ENCODE results near the gene AXIN1. TPM values are rescaled to one million over a fixed set of nuclear protein-coding genes. Genes with fewer than 3 reads are reported as not detected.
"Not testable (repeated sequence)": the region's sequence is repeated elsewhere in the genome, so short reads cannot be mapped to it uniquely, and the experiment has no call there.

AXIN1 gene
- total RNA-seq, 1 donor from 2014 or later: 13.6 TPM

DNA sequence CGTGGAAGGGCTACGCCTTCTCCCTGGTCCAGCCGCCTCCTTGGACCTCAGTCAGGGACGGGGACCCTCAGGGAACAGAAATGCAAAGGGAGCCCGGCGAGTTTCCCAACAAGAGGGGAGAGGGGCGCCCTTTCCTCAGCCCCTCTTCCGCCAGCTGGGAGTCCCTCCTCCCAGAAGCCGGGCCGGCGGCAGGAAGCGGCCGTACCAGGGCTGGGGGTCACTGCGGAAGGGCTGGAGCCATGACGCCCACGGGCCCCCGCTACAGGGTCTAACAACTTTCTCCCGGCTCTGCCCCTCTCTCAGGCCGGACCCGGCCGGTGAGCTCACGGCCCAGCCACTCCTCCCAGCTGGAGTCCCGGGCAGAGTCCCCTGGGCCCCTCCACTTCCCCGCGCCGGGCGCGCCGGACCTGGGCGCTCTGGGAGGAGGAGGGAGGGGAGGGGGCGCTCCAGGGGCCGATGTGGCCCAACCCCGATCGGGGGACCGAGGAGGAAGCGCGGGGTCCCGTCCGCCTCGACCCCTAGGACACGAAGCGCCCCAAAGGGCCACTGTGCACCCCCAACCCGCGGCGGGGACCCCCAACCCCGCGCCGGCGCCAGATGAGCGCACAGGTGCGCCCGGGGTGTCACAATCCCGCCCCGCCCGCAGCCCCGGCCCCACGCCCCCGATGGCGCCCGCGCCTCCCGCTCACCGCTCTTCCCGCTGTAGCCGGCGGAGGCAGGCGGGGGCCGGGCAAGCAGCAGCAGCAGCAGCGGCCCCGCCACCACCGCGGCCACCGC is 28.7 kb upstream of the AXIN1 start:
- DNase-seq (ENCODE audit: low read depth in 2 of 2): peak in 1 of 2 donors; percentile 33

DNA sequence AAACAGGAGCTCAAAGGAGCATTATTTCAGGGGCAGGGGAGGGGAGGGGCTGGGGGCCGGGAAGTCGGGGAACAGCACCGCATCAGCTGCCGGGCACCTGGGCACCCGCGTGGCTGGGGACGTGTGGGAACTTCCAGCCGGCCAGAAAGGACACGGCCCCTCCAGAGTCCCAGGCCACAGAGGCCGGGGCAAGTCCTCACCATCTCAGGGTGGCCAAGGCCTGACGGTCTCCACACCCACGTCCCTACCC is 28.2 kb upstream of the AXIN1 start:
- DNase-seq (ENCODE audit: low read depth in 2 of 2): no peak

DNA sequence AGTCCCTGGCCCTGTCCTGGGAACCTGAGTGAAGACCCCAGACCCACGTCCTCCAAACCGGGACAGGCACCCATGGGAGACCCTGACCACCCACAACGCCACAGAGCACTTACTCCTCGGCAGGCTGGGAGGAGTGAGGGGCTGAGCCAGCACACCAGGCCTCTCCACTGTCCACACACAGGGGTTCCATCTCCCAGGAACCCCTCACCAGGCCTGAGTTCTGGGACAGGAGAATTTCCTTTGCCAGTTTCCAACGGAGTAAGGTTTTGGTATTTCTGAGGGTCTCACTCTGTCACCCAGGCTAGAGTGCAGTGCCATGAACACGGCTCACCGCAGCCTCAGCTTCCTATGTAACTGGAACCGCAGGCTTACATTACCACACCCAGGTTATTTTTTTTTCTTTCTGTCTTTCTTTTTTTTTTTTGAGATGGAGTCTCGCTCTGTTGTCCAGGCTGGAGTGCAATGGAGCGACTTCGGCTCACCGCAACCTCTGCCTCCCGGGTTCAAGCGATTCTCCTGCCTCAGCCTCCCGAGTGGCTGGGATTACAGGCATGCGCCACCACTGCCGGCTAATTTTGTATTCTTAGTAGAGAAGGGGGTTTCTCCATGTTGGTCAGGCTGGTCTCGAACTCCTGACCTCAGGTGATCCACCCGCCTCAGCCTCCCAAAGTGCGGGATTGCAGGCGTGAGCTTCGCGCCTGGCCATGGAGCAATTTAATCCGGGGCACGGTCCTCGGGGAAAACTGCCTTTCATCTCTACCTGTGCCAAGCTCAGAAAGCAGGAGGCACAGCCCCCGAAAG is 27.6 kb upstream of the AXIN1 start:
- no peak for DNase-seq (ENCODE audit: low read depth in 2 of 2)

DNA sequence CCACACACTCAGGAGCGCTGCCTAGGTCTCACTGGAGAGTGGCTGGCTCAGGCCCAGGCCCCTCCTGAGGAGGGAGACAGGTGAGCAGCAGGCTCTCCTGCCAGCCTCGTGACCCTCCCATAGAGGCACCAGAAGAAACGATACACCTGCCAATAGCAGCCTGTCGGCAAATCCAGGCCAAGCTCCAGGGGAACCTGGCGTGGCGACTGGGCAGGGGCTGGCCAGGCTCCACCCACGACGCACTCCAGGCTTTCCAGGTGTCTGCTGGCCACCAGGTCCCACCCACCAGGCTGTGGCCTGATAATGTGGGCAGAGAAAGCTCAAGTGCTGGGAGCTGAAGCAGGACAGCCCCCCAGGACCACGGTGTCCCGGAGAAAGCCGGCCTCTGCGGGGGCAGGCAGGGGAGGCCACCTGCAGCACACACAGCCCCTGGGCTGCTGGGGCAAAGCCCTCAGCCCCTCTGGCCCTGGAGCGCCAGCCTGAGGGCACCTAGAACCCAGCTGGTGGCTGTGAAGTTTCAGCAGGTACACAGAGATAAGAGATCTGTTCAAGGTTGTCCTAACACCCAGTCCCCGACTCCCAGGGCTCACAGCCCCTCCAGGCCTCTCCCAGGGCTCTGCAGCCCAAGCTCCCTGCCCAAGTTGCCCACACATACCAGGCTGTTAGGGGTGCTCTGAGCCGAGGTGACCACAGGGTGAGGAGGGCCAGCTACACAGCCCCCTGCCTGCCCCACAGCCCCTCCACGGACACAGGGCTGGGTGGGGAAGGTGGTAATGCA is 26.8 kb upstream of the AXIN1 start:
- no peak for DNase-seq (ENCODE audit: low read depth in 2 of 2)

DNA sequence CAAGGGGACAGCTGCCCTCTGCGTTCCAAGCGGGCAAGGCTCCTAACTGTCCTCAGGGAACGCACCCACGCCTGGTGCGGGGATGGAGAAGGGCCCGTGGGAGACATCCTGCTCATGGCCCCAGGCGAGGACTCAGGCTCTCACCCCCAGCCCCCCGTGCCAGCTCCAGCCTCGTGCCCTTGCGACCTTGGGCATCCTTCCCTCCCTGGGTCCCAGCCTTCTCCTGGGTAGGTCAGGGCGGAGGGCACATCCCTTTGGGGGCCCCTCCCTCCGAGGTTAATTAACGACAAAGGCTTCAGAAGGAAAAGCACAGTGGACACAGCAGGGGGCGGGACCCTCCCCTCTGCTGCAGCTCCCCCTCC is 26.3 kb upstream of the AXIN1 start:
- no peak for DNase-seq (ENCODE audit: low read depth in 2 of 2)

DNA sequence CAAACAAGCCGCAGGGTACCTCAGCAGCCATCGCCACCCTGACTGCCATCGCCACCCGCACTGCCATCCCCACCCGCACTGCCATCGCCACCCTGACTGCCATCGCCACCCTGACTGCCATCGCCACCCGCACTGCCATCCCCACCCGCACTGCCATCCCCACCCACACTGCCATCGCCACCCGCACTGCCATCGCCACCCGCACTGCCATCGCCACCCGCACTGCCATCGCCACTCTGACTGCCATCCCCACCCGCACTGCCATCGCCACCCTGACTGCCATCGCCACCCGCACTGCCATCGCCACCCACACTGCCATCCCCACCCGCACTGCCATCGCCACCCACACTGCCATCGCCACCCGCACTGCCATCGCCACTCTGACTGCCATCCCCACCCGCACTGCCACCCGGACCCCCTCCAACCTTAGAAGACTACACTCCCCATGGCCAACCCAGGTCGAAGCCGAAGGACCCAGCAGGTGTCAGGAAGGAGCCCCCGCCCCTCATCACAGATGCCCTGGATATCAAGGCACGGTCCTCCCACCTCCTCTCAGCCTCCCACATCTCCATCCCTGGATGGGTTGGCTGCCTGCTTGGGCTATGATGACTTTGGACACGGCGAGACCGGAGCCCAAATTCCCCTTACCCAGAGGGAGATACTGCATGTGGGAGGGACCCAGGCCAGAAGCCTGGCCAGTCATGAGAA is 25.7 kb upstream of the AXIN1 start:
- DNase-seq (ENCODE audit: low read depth in 2 of 2): not testable (repeated sequence)

DNA sequence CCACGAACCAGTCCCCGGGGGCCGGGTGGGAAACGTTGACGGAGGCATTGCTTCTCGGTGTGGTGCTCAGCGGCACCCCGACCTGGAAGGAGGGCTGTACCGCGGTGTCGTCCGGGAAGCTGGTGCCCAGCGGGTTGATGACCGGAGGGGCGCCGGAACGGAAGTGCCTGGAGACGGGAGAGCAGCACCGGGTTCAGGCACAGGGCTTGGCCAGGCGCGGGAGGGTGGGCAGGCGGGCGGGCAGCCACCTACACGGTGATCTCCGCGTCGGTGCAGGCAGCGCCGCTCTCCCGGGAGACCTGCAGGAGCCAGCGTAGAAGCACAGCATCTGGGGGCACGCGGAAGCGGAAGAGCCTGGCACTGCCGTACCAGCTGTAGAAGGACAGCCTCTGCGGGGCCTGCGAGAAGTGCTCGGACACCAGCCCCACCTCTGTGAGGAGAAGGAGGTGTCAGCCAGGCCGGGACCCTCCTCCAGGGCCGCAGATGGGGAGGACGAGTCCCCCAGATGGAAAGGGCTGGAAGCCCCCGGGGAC is 25.0 kb upstream of the AXIN1 start:
- DNase-seq (ENCODE audit: low read depth in 2 of 2): no peak

DNA sequence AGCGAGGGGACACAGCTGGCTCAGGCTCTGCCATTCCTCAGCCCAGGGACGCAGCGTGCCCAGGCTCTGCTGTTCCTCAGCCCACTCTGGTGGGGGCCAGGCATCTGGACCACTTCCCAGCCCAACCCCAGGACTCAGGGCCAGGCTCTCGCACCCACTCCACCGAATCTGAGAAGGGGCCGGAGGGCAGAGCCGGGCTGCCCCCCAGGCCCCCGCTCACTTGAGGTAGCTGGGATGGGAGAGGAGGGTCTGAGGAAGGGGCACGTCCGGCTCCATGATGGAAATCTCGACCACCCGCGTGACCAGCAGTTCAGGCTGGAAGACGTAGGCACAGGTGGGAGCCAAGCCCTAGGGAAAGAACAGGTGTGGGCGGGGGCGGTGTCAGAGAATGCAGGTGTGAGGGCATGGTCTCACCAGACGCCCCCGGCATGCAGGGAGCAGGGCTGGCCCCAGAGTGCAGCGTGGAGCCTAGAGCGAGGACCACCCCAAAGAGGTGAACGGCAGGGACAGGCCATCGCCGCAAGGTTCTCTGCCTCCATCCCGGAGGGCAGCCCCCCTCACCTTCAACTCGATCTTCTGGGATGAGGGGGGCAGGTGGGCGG is 24.4 kb upstream of the AXIN1 start:
- no peak for DNase-seq (ENCODE audit: low read depth in 2 of 2)

DNA sequence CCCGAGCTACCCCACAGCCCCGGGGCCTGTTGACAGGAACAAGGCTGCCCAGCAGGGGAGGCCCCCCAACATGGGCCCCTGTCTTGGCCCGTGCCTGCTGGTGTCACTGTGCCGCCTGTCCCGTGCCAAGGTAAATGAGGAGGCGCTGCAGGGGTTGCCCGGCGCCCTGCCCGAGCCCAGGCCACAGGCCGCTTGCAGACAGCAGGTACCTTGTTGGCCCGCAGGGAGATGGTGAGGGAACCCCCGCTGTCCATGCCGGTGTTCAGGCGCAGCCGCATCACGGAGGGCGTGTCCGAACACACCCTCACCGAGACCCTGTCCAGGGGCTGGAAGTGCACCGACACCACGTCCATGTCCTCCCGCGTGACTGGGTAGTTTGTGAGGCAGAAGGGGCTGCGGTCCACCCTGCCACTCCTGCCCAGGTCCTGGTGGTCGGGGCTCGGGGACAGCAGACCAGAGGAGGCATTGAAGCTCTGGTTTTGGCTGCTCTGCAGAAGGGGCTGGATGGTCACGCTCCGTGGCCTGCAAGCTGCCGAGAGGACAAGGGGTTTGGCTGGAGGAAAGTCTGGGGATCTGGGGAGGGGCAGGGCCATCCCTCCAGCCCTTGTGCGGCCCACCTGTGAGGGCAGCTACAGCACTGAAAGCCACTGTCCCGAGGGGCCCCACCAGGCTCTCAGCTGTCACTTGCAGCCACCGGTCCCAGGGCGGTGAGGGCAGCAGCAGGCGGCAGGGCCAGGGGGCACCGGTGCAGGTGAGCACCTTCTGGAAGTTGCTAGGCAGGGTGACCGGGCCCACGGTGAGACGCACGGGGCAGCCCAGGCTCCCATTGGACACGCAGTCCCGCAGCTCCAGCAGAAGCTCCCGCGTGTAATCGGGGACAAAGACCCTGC is 23.6 kb upstream of the AXIN1 start:
- DNase-seq (ENCODE audit: low read depth in 2 of 2): no peak

DNA sequence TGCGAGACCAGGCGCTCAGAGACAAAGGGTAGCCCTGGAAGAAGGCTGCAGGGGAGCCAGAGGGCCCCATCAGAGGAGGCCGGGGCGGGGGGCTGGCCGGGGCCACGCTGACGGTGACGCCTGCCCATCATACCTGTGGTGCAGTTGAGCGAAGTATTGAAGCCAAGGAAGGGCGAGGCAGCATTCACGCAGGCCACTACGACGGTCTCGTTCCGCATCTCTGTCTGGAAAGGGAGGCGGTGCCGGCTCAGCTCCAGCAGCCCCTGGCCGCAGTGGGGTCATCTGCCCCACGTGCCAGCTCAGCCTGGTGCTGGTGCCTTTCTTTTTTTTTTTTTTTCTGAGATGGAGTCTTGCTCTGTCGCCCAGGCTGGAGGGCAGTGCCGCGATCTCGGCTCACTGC is 22.7 kb upstream of the AXIN1 start:
- no peak for DNase-seq (ENCODE audit: low read depth in 2 of 2)

DNA sequence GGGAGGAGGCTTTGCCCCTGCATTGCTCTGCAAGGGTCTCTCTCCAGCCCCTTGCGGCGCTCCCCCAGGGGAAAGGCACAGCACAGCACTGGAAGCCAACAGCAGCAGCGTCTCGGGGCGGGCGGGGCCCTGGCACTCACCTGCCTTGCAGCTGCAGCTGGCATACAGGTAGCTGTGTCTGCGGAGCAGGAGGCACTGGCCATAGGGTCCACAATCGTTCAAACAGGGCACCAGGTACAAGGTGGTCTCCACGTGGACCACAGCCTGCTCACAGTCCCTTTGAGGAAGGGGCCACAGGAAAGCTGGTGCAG is 22.0 kb upstream of the AXIN1 start:
- no peak for DNase-seq (ENCODE audit: low read depth in 2 of 2)

DNA sequence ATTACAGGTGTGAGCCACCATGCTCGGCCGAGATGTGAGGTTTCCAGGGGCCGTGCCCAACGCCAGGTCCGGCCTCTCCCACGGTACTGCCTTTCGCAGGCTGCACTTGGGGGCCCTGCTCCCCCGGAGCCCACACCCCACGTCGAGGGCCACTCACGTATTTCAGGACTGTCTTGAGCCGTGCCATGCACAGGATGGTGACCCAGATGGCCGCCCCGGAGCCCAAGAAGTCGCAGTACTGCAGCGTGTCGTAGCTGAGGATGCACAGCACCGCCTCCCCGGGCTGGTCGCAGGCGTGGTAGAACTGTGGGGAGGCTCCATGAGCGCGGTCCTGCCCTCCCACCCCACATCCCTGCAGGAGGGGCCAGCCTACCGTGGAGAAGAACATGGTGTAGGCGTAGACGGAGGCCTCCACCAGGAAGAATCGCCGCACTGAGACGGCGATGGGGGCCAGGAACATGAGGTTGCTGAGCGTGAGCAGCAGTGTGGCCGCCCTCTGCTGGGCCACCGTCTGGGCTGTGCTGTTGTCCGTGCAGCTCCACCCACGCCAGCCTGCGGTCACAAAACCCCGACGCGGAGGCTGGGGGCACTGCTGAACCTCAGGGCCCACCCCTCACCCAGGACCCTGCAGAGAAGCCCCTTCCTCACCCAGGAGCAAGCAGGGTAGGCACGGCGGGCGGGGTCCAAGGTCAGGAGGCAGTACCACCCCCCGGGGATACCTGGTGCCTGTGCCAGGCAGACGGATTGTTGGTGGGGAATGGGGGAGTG is 21.5 kb upstream of the AXIN1 start:
- DNase-seq (ENCODE audit: low read depth in 2 of 2): no peak

DNA sequence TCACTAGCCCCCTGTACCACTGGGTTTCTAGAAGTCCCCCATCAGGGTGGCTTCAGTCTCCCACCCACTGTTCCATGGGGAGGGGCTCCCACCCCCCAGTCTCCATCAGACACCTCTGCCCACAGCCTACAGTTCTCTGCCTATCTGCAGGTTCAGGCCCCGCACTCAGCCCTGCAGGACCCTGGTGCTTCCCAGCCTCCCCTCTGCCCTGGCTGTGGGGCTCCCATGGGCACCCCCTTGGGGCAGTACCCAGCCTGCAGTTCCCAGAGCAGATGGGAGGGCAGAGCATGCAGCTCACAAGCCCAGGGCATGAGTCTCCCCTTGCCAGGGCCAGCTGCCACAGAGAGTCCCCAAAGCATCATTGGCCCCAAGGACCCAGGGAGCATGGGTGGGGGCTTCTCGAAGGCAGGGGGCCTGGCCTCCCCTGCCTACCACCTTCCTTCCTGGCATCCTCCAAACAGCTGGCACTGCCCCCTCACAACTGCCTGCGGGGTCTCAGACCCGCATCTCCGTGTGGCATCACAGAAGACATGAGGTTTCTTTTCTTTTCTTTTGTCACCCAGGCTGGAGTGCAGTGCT is 20.6 kb upstream of the AXIN1 start:
- no peak for DNase-seq (ENCODE audit: low read depth in 2 of 2)

DNA sequence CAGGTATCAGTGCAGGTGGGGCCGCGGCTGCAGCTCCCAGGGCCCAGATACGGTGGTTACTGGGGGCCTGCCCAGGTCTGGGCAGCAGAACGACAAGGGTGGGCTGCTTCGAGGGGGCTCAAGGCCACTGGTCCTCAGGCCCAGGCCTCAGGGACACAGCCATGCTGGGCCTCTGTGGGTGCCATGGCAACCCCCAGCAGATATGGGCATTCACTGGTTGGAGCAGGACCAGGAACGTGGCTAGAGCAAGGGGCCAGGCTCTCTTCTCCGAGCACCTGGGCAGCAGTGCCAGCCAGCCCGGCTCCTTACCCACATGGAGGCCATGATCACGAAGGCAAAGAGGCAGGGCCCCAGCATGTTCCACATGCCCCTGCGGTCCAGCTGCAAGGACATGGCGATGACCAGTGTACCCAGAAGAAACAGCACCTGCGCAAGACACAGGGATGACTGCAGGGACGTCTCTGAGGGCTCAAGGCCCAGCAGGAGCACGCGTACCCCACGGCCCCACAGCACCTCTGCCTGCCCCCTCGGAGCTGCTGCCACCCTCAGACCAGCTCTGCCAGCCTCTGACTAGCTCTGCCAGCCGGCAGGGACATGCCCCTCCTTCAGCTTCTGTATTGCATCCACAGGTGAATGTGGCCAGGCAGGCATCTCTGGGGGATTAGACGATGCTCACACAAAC is 19.9 kb upstream of the AXIN1 start:
- DNase-seq (ENCODE audit: low read depth in 2 of 2): no peak

DNA sequence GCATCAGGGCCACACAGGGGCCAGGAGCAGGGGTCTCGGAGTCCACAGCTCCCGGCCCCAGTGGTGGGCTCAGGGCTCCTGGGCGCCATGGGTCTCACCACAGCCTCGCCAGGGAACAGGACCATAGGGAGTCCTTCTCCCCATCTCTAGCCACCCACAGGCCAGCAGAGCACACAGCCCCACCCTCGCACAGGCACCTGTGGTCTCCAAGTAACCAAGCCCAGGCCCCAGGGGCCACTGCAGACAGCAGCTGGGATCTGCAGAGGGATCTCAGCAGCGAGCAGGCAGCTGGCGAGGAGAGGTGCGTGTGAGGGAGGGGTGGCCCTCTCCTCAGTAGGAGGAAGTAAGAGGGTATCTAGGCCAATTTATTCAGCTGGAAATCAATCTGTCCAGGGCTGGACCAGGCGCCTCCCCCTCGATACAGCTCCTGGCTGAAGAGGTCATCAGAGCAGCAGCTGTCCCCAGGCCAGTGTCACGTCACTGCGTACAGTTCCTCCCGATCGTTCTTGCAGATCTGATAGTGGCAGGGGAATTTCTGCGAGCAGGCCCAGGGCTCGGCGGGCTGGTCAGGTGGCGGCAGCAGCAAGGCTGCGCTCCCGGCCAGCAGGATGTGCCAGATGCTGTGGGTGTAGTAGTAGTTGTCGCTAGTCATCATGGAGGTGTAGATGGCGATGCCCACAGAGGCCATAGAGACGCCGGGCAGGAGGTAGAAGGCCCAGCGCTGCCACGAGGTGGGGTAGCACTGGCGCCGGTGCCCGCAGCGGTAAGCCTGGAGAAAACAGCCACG is 19.2 kb upstream of the AXIN1 start:
- no peak for DNase-seq (ENCODE audit: low read depth in 2 of 2)

DNA sequence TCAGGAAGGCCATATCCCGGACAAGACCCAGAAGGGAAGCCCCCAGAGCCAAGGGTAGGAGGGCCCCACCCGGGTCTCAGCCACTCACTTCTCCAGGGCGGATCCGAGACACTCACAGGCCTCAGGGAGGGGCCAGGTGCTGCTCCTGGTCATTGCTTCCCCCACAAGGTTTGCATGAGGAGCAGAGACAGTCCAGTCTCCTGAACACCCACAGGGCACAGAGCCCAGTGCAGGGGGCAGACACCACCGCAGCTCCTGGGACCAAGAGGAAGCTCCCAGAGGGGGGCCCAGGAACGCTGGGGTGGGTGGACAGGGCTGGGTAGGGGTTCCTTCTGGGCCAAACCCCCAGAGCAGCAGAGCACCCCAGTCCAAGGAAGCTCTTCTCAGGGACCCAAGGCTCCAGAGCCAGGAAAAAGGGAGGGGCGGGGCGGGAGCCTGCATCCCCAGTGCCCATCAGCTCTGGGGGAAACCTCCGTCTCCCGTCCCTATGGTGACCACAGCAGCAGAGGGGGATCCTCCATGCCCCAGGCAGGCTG is 18.5 kb upstream of the AXIN1 start:
- DNase-seq (ENCODE audit: low read depth in 2 of 2): no peak

DNA sequence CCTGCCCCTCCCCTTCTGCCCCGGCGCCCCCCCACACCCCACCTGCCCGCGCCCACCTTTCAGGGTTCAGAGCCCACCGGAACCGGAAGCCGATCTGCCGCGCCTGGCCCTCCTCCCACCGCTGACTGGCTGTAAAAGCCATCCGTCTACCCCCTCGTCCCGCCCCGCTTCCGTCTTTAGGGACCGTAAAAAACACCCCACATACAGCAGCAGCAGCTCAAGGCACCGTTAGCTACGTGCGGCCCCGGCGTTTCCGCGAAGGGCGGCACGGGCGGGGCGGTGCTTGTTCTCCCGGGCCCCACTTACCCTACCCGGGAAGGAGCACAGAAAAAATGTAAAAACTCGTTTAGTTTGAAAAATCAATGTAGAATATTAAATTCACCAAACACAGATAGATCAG is 17.9 kb upstream of the AXIN1 start, which contains the start of gene MRPL28:
MRPL28 (minus strand) TSS at position 96 of the 400 bp plus-strand sequence. CDS start 320 bp downstream, outside the sequence.
- DNase-seq (ENCODE audit: low read depth in 2 of 2): peak; percentile 90 to 95

Measured in dermis microvascular lymphatic vessel endothelial cell (primary cell).